Naive B cell (primary cell): ENCODE measurements around the gene RHOG. TPM values are rescaled to one million over a fixed set of nuclear protein-coding genes. Genes with fewer than 3 reads are reported as not detected.

Experiments
- ATAC-seq, 2 donors: fragments of 150-1000 bp; cut with Tn5 transposase; 2 replicates each; pipeline ENCODE4 v1.10.0; 2021; ENCODE audit warnings: low read depth in 2 of 2, mild to moderate bottlenecking in 2 of 2, moderate library complexity in 2 of 2
- DNase-seq: peaks from one replicate; pipeline ENCODE4 v3.0.0; 2022
- H3K27ac Mint-ChIP-seq, 6 donors: one replicate each; pipeline ENCODE4 v1.8.0; 2020 to 2022; ENCODE audit warnings: mild to moderate bottlenecking in 6 of 6, mixed read lengths in 6 of 6, moderate library complexity in 5 of 6, inconsistent platforms in 2 of 6
- H3K27me3 Mint-ChIP-seq, 3 donors: one replicate each; pipeline ENCODE4 v1.8.0; 2021 to 2022; ENCODE audit warnings: mixed read lengths in 3 of 3, mild to moderate bottlenecking in 1 of 3
- H3K36me3 Mint-ChIP-seq, 2 donors: one replicate each; pipeline ENCODE4 v1.8.0; 2020 to 2022; ENCODE audit warnings: mixed read lengths in 2 of 2, inconsistent platforms in 1 of 2, mild to moderate bottlenecking in 1 of 2
- H3K4me1 Mint-ChIP-seq, 3 donors: one replicate each; pipeline ENCODE4 v1.8.0; 2020 to 2022; ENCODE audit warnings: mixed read lengths in 3 of 3, inconsistent platforms in 1 of 3, mild to moderate bottlenecking in 1 of 3, moderate library complexity in 1 of 3
- H3K4me3 Mint-ChIP-seq, 8 donors: one replicate each; pipeline ENCODE4 v1.8.0; 2020 to 2022; ENCODE audit warnings: mild to moderate bottlenecking in 8 of 8, mixed read lengths in 8 of 8, moderate library complexity in 8 of 8, inconsistent platforms in 2 of 8
- H3K9me3 Mint-ChIP-seq, 7 donors: one replicate each; pipeline ENCODE4 v1.8.0; 2020 to 2022; ENCODE audit warnings: mixed read lengths in 7 of 7, mild to moderate bottlenecking in 5 of 7, inconsistent platforms in 2 of 7, moderate library complexity in 1 of 7
- polyA plus RNA-seq, 6 donors: library from polyadenylated mRNA; unstranded; fragments of 300-500 nt; fragmentation: Illumina TruSeq; gene quantifications; one replicate each; pipeline ENCODE4 v1.2.3, GENCODE V29; 2021; ENCODE audit warnings: low read depth in 6 of 6

The RHOG gene
- polyA plus RNA-seq: 100 to 1,000 TPM in 5 of 6 donors, 10 to 100 TPM in 1; 88.9 to 144 (median 117) TPM

DNA sequence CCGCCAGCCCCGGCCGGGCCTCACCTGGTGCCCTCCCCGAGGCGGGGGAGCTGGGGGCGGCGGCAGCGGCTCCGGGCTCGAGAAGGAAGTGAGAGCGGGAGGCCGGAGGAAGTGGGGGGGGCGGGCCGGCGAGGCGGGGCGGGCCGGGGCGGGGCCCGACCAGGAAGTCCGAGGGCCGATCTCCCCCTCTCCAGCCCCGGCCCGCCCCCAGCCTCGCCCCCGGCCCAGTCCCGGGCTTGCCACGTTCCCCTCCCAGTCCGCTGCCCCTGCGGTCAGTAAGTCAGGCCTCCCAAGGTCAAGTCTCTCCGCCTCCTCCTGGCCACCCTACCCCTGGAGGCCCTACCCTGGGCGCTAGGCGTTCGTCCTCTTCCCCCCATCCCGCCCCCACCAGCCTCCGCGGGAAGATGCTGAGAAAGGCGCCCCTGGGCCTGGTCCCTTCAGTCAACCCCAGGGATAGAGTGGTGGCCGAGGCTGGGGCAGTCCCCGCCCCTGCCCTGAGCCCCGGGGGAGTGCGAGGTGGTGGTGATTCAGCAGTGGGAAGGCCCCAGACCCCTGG, at the start of gene RHOG:
TSS of gene RHOG (minus strand) at position 90 of the 556 bp plus-strand sequence. CDS start 12,821 bp downstream, outside the sequence.
- ATAC-seq (peak; percentile 78), DNase-seq (peak; percentile 84)
- Mint-ChIP-seq H3K27ac (peak within 1 kb of the TSS; percentile 90 to 99 (median 98)), H3K27me3 (no peaks in the 10 kb centered on the region), H3K9me3 (no peaks in the 10 kb centered on the region), H3K36me3 (no peaks in the 10 kb centered on the region), H3K4me1 (peaks cover 37 to 54% (median 49%) of the 10 kb centered on the region in 3 donors), H3K4me3 (peak within 1 kb of the TSS; percentile 74 to 98 (median 95))

DNA sequence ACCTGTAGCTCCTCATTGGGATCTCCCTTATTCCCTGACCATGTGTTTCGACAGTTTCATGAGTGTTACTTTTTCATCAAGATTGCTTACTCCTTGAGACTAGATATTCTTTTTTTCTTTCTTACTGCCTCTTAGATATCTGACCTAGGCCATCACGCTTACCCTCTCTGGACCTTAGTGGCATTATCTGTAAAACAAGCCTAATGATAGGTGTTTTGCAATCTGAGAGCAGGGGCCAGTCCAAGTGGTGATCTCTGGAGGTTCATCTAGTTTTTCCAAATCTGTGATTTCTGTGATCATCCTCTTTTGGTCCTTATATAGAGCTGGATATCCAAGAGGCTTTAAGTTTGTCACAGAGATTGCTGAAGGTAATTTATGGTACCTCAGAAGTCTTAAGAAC, 49.3 kb upstream of the RHOG start:
- H3K4me1 Mint-ChIP-seq: peaks cover 51 to 92% (median 76%) of the 10 kb centered on the region in 3 donors
- H3K4me3 Mint-ChIP-seq: peak overlapping the region in 4 of 8 donors; percentile 12 to 72 (median 48)
- H3K27me3 Mint-ChIP-seq: no peaks in the 10 kb centered on the region
- no peaks in the 10 kb centered on the region for H3K36me3 Mint-ChIP-seq
- DNase-seq (no peak), ATAC-seq (no peak)
- H3K27ac Mint-ChIP-seq: peak overlapping the region in 3 of 6 donors; percentile 41 to 91 (median 77)
- no peaks in the 10 kb centered on the region for H3K9me3 Mint-ChIP-seq

DNA sequence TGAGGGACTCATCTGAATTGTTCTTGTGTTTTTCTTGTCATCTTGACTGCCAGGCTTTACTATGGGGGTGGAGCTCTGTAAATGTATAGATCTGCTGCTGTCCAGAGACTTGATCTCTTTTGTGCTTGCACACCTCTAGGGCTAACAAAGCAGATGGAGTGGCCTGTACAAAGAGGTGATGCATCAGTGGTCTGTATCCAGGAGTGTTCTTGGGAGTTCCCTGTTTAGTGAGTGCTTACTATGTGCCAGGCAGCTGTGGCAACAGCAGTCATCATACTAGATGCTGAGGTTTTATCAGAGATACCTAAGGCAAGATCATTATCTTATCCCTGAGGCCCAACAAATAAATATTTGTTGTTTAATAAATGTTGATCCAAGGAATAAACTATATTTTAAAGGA, 48.1 kb upstream of the RHOG start:
- no peaks in the 10 kb centered on the region for H3K9me3 Mint-ChIP-seq
- peak overlapping the region in 7 of 8 donors; percentile 48 to 85 (median 67) for H3K4me3 Mint-ChIP-seq
- DNase-seq: no peak
- no peaks in the 10 kb centered on the region for H3K27me3 Mint-ChIP-seq
- peak; percentile 58 to 75 for ATAC-seq
- peaks cover 54 to 92% (median 75%) of the 10 kb centered on the region in 3 donors for H3K4me1 Mint-ChIP-seq
- peak overlapping the region in 3 of 6 donors; percentile 66 to 84 (median 75) for H3K27ac Mint-ChIP-seq
- no peaks in the 10 kb centered on the region for H3K36me3 Mint-ChIP-seq

DNA sequence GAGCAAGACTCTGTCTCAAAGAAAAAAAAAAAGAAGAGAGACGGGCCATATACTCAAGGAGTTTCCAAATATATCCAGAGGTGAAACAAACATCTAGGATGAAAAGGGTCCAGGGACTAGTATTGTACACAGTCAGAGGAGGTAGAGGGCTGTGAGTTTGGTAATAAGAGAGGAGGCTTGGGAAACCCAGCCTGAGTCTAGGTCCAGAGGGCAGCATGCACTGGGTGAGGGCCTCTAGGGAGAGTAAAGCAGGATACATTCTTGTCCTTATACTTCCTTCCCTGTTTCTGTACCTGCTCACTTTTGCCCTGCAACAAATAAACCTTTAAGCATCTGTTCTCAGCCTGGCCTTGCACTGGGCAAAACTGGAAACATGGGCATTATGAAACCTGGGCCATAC, 46.2 kb upstream of the RHOG start:
- DNase-seq: no peak
- Mint-ChIP-seq H3K27me3 (no peaks in the 10 kb centered on the region), H3K27ac (peak overlapping the region in 5 of 6 donors; percentile 49 to 84 (median 81)), H3K4me3 (peak overlapping the region in 7 of 8 donors; percentile 33 to 84 (median 65)), H3K36me3 (no peaks in the 10 kb centered on the region), H3K4me1 (peaks cover 57 to 89% (median 71%) of the 10 kb centered on the region in 3 donors), H3K9me3 (no peaks in the 10 kb centered on the region)
- ATAC-seq: peak in 1 of 2 donors; percentile 27

DNA sequence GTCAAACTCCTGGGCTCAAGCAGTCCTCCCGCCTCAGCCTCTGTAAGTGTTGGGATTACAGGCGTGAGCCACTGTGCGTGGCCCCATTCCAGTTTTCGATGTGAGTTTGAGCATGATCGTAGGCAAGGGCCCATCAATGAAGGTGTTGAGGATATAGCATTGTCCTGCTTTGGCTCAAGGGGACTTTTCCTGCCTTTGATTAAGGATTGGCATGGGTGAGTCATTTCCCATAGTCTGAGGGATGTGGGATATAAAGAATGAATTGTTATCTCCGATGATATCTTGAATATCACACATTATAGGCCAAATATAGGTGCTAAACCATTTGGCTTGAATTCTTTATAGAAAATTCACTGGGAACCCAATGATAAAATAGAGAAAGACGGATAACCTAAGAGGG, 45.1 kb upstream of the RHOG start:
- Mint-ChIP-seq H3K27me3 (no peaks in the 10 kb centered on the region), H3K36me3 (no peaks in the 10 kb centered on the region), H3K4me1 (peaks cover 61 to 93% (median 73%) of the 10 kb centered on the region in 3 donors), H3K4me3 (peak overlapping the region; percentile 6 to 68 (median 52)), H3K27ac (peak overlapping the region; percentile 58 to 94 (median 84)), H3K9me3 (no peaks in the 10 kb centered on the region)
- ATAC-seq (no peak), DNase-seq (no peak)

DNA sequence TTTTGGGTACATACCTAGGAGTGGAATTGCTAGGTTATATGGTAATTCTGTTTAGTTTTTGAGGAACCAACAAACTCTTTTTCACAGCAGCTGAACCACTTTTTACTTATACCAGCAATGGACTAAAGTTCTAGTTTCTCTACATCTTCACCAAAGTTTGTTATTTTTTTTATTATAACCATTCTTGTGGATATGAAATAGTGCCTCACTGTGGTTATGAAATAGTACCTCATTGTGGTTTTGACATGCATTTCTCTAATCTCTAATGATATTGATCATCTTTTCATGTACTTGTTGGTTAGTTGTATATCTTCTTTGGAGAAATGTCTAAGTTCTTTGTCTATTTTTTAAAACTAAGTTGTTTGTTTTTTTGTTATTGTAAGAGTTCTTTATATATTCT, 41.9 kb upstream of the RHOG start:
- H3K9me3 Mint-ChIP-seq: no peaks in the 10 kb centered on the region
- H3K4me3 Mint-ChIP-seq: peak overlapping the region in 2 of 8 donors; percentile 6 to 20
- peak overlapping the region in 3 of 6 donors; percentile 65 to 79 (median 78) for H3K27ac Mint-ChIP-seq
- H3K36me3 Mint-ChIP-seq: no peaks in the 10 kb centered on the region
- DNase-seq (no peak), ATAC-seq (no peak)
- H3K4me1 Mint-ChIP-seq: peaks cover 65 to 93% (median 76%) of the 10 kb centered on the region in 3 donors
- H3K27me3 Mint-ChIP-seq: no peaks in the 10 kb centered on the region

DNA sequence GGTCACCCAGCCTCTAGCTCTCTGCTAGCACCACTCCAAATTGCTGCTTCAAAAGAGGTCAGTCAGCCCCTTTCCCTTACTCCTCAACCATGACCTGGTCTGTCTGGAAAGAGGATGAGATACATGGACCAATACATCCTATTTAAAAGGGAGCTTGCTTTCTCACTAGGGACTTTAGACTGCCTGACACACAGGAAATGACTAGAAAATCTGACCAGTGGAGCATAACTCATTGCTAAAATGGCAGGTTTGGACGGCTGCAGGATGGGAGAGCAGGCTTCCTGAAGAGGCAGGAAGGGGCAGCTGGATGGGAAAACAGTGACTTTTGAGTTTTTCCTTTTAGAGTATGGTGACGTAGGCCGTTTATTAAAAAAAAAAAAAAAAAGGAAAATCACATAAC, 40.0 kb upstream of the RHOG start:
- H3K27me3 Mint-ChIP-seq: no peaks in the 10 kb centered on the region
- peak overlapping the region; percentile 51 to 93 (median 82) for H3K4me3 Mint-ChIP-seq
- peak overlapping the region; percentile 93 to 99 (median 98) for H3K27ac Mint-ChIP-seq
- H3K4me1 Mint-ChIP-seq: peaks cover 67 to 92% (median 76%) of the 10 kb centered on the region in 3 donors
- DNase-seq (peak; percentile 54), ATAC-seq (peak; percentile 76 to 77)
- no peaks in the 10 kb centered on the region for H3K36me3 Mint-ChIP-seq
- no peaks in the 10 kb centered on the region for H3K9me3 Mint-ChIP-seq

DNA sequence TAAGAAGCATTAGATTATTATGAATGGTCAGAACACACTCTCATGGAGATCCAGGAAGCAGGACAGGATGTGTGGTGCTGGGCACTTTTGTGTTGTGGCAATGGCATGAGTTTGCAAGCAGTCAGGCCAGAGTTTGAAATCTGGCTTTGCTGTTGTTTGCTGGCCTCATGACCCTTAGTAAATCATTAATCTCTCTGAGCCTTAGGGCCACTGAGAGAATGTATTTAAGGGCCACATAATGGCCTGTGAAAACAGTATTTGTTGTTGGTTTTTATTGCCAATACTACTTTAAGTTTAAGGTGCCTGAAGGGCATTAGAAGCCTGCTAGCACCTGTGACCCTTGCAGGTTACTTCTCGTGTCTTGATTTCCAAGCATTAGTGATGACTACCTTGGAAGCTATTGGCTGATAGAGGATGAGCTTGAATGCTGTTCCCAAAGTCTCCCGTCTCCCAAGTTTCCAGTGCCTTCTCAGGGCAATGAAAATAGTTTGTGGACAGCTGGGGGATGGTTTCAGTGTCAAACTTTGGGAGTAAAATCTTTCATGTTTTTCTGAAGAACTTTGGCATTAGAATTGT, 39.3 kb upstream of the RHOG start:
- Mint-ChIP-seq H3K4me1 (peaks cover 67 to 93% (median 81%) of the 10 kb centered on the region in 3 donors), H3K27ac (peak overlapping the region; percentile 93 to 99 (median 98)), H3K27me3 (no peaks in the 10 kb centered on the region), H3K4me3 (peak overlapping the region in 6 of 8 donors; percentile 70 to 93 (median 82)), H3K36me3 (no peaks in the 10 kb centered on the region), H3K9me3 (no peaks in the 10 kb centered on the region)
- no peak for DNase-seq
- no peak for ATAC-seq

DNA sequence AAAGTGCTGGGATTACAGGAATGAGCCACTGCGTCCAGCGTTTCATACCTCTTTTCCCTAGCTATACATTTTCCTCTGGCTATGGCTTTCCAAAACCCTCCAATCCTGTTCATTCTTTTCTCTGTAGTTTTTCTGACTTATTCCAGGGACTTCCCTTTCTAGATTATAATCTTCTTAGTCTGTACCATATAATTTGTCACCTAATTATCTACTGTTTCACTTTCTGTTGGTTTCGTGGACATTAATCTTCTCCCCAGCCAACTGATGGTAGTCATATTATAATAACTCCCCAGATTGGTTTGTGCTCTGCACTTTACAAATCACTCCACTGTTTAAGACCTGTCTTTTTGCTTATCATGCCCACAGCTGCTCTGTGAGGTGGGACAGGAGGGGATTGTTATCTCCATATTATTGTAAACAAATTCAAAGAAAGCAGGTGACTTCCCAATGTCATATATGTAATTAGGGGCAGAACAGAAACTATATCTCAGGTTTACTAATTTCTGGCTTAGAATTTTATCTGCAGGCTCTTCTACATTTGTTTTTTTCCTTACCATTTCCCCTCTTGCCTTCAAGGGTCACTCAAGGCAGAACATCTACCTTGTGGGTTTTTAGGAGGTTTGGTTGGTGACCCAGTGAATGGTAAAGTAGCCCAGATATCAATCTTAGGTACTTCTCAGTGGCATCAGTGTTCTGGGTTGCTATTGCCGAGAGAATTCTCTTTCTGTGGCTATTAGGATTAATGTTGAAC, 38.6 kb upstream of the RHOG start:
- Mint-ChIP-seq H3K9me3 (no peaks in the 10 kb centered on the region), H3K4me3 (peak overlapping the region in 7 of 8 donors; percentile 51 to 87 (median 71)), H3K27ac (peak overlapping the region; percentile 81 to 99 (median 98)), H3K4me1 (peaks cover 72 to 94% (median 83%) of the 10 kb centered on the region in 3 donors), H3K27me3 (no peaks in the 10 kb centered on the region), H3K36me3 (no peaks in the 10 kb centered on the region)
- DNase-seq (no peak), ATAC-seq (peak; percentile 52 to 57)

DNA sequence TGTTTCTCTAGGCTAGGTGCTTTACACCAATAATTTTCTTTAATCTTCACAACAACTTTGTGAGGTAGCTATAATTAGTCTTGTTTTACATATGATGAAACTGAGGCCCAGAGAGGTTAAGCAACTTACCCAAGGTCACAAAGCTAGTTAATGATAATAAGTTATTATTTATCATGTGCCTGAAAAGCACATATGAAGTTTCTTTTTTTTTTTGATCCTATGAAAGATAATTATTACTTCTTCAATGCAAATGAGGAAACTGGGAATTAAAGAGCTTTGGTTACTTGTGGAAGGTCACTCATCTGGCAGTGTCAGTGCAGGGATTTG, 37.5 kb upstream of the RHOG start:
- Mint-ChIP-seq H3K36me3 (no peaks in the 10 kb centered on the region), H3K4me1 (peaks cover 71 to 94% (median 81%) of the 10 kb centered on the region in 3 donors), H3K9me3 (no peaks in the 10 kb centered on the region), H3K27ac (peak overlapping the region in 5 of 6 donors; percentile 8 to 98 (median 93)), H3K27me3 (no peaks in the 10 kb centered on the region), H3K4me3 (peak overlapping the region in 5 of 8 donors; percentile 18 to 70 (median 44))
- DNase-seq: no peak
- ATAC-seq: no peak

DNA sequence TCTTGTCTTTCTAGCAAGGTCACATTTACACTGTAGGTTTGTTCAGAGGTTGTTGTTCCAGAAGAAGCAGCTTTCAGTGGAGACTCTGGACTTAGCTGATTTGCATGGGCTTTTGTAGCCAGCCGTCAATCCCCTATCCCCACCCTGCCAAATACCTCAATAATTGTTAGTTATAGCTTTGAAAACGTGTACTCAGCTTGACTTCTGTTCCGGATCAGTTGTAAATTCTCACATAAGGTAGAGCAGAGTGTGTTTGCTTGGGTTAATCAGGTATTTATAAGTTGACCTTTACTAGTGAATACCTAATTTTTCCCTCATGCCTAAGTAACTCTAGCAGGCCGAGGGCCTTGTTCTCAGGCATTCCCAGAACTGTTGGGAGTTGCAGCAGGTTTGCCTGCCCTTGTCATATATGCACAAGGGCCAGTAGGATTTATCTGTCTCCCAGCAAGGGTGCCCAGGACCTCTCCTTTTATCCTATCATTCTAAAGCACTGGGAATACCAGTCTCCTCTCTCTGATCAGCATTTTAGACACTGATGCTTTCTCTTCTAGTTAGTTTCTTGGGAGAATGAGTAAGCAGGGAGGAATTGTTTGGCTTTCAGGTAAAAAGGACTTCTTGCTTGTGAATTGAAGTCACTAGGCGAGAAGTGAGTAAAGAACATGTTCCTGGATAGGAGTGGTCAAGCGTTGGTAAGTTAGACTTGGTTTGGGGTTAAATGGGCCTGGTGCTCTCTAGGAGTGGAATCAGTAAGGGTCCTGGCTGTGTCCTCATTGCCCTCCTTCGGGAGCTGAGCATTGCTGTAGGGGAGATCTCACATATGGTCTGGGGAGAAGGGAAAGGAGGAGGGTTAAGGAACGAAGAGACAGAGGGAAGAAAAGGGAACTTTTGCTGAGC, 36.9 kb upstream of the RHOG start:
- peak overlapping the region; percentile 57 to 98 (median 82) for H3K27ac Mint-ChIP-seq
- ATAC-seq (no peak), DNase-seq (no peak)
- peak overlapping the region in 6 of 8 donors; percentile 36 to 70 (median 50) for H3K4me3 Mint-ChIP-seq
- no peaks in the 10 kb centered on the region for H3K27me3 Mint-ChIP-seq
- H3K36me3 Mint-ChIP-seq: no peaks in the 10 kb centered on the region
- peaks cover 67 to 93% (median 80%) of the 10 kb centered on the region in 3 donors for H3K4me1 Mint-ChIP-seq
- H3K9me3 Mint-ChIP-seq: no peaks in the 10 kb centered on the region

DNA sequence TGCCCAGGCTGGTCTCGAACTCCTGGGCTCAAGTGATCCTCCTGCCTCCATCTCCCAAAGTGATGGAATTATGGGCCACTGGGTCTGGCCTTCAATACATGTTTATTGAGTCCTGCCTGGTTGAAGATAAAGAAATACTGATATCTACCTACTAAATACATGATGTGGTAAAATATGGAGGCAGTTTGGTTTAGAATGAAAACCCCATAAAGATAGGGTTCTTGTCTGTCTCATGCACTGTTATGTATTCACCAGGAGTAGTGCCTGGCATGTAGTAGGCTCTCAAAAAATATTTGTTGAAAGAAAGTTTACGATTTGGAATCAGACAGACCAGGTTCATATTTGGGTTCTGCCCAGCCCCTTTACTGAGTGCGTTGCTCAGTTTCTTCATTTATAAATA, 35.9 kb upstream of the RHOG start:
- ATAC-seq: no peak
- Mint-ChIP-seq H3K4me1 (peaks cover 71 to 97% (median 87%) of the 10 kb centered on the region in 3 donors), H3K27ac (peak overlapping the region; percentile 12 to 93 (median 78)), H3K9me3 (no peaks in the 10 kb centered on the region), H3K27me3 (no peaks in the 10 kb centered on the region), H3K4me3 (peak overlapping the region in 4 of 8 donors; percentile 10 to 60 (median 18)), H3K36me3 (no peaks in the 10 kb centered on the region)
- no peak for DNase-seq
